MM.1S (cell line): ENCODE data around the gene RAET1L.

Source experiments
- EZH2phosphoT487 ChIP-seq: fragments of 300-600 bp; sonication (generic); IDR thresholded peaks from 2 replicates; pipeline ENCODE4 v1.6.1; 2018; ENCODE audit warnings: antibody characterized with exemption, low read length
- TF ChIP-seq, protein P1 (sequence below): fragments of 300-600 bp; sonication (generic); IDR thresholded peaks from 2 replicates; pipeline ENCODE4 v1.5.1; 2016; ENCODE audit warnings: antibody characterized with exemption, low read length, mixed read lengths

DNA sequence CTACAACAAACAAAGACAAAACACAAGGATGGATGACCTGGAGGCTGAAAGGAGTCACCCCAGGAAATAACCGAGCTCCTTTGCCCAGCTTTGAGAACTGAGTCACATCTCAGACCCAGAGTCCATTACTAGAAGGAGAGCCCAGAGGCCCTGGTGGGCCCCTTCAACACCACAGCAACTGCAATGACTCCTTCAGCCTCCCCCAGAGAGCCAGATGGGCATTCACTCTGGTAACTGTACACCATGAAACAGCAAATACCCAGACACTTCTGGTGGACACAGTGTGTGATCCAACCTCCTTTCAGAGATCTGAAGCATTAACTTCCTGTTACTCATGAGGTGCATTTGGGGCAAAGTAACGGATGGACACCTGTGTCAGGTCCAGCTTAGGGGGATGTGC lies 22.6 kb downstream of the RAET1L start:
- no peak for TF ChIP-seq EZH2phosphoT487
- TF ChIP-seq, protein P1, sequence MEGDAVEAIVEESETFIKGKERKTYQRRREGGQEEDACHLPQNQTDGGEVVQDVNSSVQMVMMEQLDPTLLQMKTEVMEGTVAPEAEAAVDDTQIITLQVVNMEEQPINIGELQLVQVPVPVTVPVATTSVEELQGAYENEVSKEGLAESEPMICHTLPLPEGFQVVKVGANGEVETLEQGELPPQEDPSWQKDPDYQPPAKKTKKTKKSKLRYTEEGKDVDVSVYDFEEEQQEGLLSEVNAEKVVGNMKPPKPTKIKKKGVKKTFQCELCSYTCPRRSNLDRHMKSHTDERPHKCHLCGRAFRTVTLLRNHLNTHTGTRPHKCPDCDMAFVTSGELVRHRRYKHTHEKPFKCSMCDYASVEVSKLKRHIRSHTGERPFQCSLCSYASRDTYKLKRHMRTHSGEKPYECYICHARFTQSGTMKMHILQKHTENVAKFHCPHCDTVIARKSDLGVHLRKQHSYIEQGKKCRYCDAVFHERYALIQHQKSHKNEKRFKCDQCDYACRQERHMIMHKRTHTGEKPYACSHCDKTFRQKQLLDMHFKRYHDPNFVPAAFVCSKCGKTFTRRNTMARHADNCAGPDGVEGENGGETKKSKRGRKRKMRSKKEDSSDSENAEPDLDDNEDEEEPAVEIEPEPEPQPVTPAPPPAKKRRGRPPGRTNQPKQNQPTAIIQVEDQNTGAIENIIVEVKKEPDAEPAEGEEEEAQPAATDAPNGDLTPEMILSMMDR = no peak
